NCI-H2081 treated with DMSO at 0.1 percent for 48 hours (cell line): ENCODE data around the gene NRL.

ENCODE experiments used
- DNase-seq: peaks from one replicate; lab custom pipeline; 2025; lab: John Stamatoyannopoulos, UW

Gene NRL

GRCh38 chr14:24080888-24081738, 33.6 kb downstream of the NRL start:
- peak; percentile 21 for DNase-seq

- DNase-seq: no peak
Observed at GRCh38 chr14:24080142-24080530, 34.6 kb downstream of the NRL start.

GRCh38 chr14:24079491-24080141, 35.1 kb downstream of the NRL start:
- no peak for DNase-seq

GRCh38 chr14:24078146-24078545, 36.6 kb downstream of the NRL start:
- DNase-seq: peak; percentile 25

- no peak for DNase-seq
Observed at GRCh38 chr14:24077086-24077485, 37.7 kb downstream of the NRL start.

- no peak for DNase-seq
Observed at GRCh38 chr14:24076302-24076601, 38.5 kb downstream of the NRL start.

- DNase-seq: no peak
Observed at GRCh38 chr14:24075485-24076301, 39.1 kb downstream of the NRL start.

- DNase-seq: no peak
Observed at GRCh38 chr14:24074625-24075484, 39.9 kb downstream of the NRL start.

GRCh38 chr14:24072881-24073877, 41.6 kb downstream of the NRL start:
- DNase-seq: no peak

GRCh38 chr14:24072436-24072835, 42.3 kb downstream of the NRL start:
- DNase-seq: no peak

- no peak for DNase-seq
Observed at GRCh38 chr14:24071836-24072430, 42.8 kb downstream of the NRL start.

GRCh38 chr14:24071144-24071697, 43.5 kb downstream of the NRL start, which contains the start of gene CPNE6:
CPNE6 (plus strand) TSS chr14:24071562; CDS start chr14:24072937, 1,375 bp downstream.
- no peak for DNase-seq

- no peak for DNase-seq
Observed at GRCh38 chr14:24070285-24071143, 44.2 kb downstream of the NRL start.

GRCh38 chr14:24069411-24069735, 45.4 kb downstream of the NRL start:
- DNase-seq: no peak

- no peak for DNase-seq
Observed at GRCh38 chr14:24068711-24069410, 45.9 kb downstream of the NRL start.

- no peak for DNase-seq
Observed at GRCh38 chr14:24067133-24068082, 47.3 kb downstream of the NRL start.

- DNase-seq: no peak
Observed at GRCh38 chr14:24066496-24067132, 48.1 kb downstream of the NRL start.
